Measurements from ENCODE around the gene FKBP1A. TPM values are rescaled to one million over a fixed set of nuclear protein-coding genes. Genes with fewer than 3 reads are reported as not detected.
A peak's percentile ranks its signal among the peaks of the same experiment; 100 is the strongest.

The FKBP1A gene
- total RNA-seq, 2 donors from 2014 or later = 307 to 310 TPM

GRCh38 chr20:1331801-1332453 is 60.9 kb downstream of the FKBP1A start:
- H3K9me3 ChIP-seq = no peaks in the 10 kb centered on the region
- intact Hi-C loops (cut with DNase I) = no loop called here
- no peak overlapping the region for H3K4me3 ChIP-seq
- no peak overlapping the region for H3K9ac ChIP-seq (ENCODE audit: low read depth in 2 of 2, low read length in 2 of 2)
- H3K27ac ChIP-seq = no peak overlapping the region
- no peaks in the 10 kb centered on the region for H3K27me3 ChIP-seq
- H3K4me1 ChIP-seq = peaks cover 6% of the 10 kb centered on the region
- TF ChIP-seq CTCF (IDR thresholded peaks at IDR 0.05) = no peak
- H3K36me3 ChIP-seq = no peaks in the 10 kb centered on the region
- peak; percentile 16 for DNase-seq

GRCh38 chr20:1331101-1331500 is 61.8 kb downstream of the FKBP1A start:
- intact Hi-C loops (cut with DNase I) = no loop called here
- H3K36me3 ChIP-seq = no peaks in the 10 kb centered on the region
- no peak overlapping the region for H3K4me3 ChIP-seq
- H3K27me3 ChIP-seq = no peaks in the 10 kb centered on the region
- TF ChIP-seq CTCF (IDR thresholded peaks at IDR 0.05) = no peak
- H3K4me1 ChIP-seq = peaks cover 6% of the 10 kb centered on the region
- peak overlapping the region in 1 of 2 donors; percentile 69 for H3K9ac ChIP-seq (ENCODE audit: low read depth in 2 of 2, low read length in 2 of 2)
- no peak overlapping the region for H3K27ac ChIP-seq
- peak; percentile 16 for DNase-seq
- H3K9me3 ChIP-seq = no peaks in the 10 kb centered on the region

- H3K4me1 ChIP-seq = peaks cover 6% of the 10 kb centered on the region
- H3K36me3 ChIP-seq = no peaks in the 10 kb centered on the region
- DNase-seq = peak; percentile 87
Measured at GRCh38 chr20:1330075-1330830, 62.6 kb downstream of the FKBP1A start.

GRCh38 chr20:1328680-1329330 is 64.0 kb downstream of the FKBP1A start, which contains the start of gene SDCBP2:
TSS of gene SDCBP2 (minus strand) at chr20:1329139. CDS start at chr20:1320416, 8,723 bp downstream.
- intact Hi-C loops (cut with DNase I) = loop anchor here (5.0 kb wide), 1 partner anchor 63 kb away; the partner anchor contains the start of gene FKBP1A

More at GRCh38 chr20:1330075-1330830, 62.6 kb downstream of the FKBP1A start:
- TF ChIP-seq CTCF (IDR thresholded peaks at IDR 0.05) = no peak
- Histone ChIP-seq H3K27me3 (no peaks in the 10 kb centered on the region), H3K9me3 (no peaks in the 10 kb centered on the region), H3K4me3 (no peak overlapping the region), H3K9ac (ENCODE audit: low read depth in 2 of 2, low read length in 2 of 2) (peak overlapping the region in 1 of 2 donors; percentile 69), H3K27ac (peak overlapping the region; percentile 97)
- intact Hi-C loops (cut with DNase I) = no loop called here

More at GRCh38 chr20:1328680-1329330, 64.0 kb downstream of the FKBP1A start, which contains the start of gene SDCBP2:
- DNase-seq = peak; percentile 94
- no peaks in the 10 kb centered on the region for H3K9me3 ChIP-seq
- H3K27ac ChIP-seq = peak within 1 kb of the TSS; percentile 97
- peak within 1 kb of the TSS; percentile 78 to 93 for H3K9ac ChIP-seq (ENCODE audit: low read depth in 2 of 2, low read length in 2 of 2)
- H3K36me3 ChIP-seq = no peaks in the 10 kb centered on the region
- H3K27me3 ChIP-seq = no peaks in the 10 kb centered on the region
- peak within 1 kb of the TSS; percentile 70 for H3K4me3 ChIP-seq
- TF ChIP-seq CTCF (IDR thresholded peaks at IDR 0.05) = no peak
- H3K4me1 ChIP-seq = peaks cover 6% of the 10 kb centered on the region
